ENCODE data around the gene CLK3. TPM values are rescaled to one million over a fixed set of nuclear protein-coding genes. Genes with fewer than 3 reads are reported as not detected.

The CLK3 gene
- total and polyA plus RNA-seq, 2 of the 13 experiments (the other 11 are each of a cell fraction or from before 2014, with no cell fraction given) = 41.5 to 82.0 TPM

- TF ChIP-seq HMG20B (CRISPR knock-in tag; conservative IDR thresholded peaks at IDR 0.05) = no peak
- no peak for TF ChIP-seq TAF15 (IDR thresholded peaks at IDR 0.05; ENCODE audit: low read depth, low read length, poor library complexity, severe bottlenecking)
- TF ChIP-seq HNRNPK (IDR thresholded peaks at IDR 0.05; ENCODE audit: low read depth, low read length, poor library complexity, severe bottlenecking) = no peak
- peak; percentile 19; the same call in 1 of the 2 replicates for TF ChIP-seq HOMEZ (CRISPR knock-in tag; IDR thresholded peaks at IDR 0.05; ENCODE audit: low read depth)
- no peak for TF ChIP-seq KLF9 (CRISPR knock-in tag; IDR thresholded peaks at IDR 0.05; ENCODE audit: low read depth)
- no peak for TF ChIP-seq SSRP1 (CRISPR knock-in tag; IDR thresholded peaks at IDR 0.05)
- no peak for TF ChIP-seq TRIM22 (IDR thresholded peaks at IDR 0.05)
- no peak for TF ChIP-seq LCORL (IDR thresholded peaks at IDR 0.05)
- peak; percentile 49; the same call in 1 of the 2 replicates for TF ChIP-seq LCORL (CRISPR knock-in tag; IDR thresholded peaks at IDR 0.05)
- TF ChIP-seq ZNF17 (CRISPR knock-in tag; IDR thresholded peaks at IDR 0.05) = no peak
- TF ChIP-seq CBX1 (IDR thresholded peaks at IDR 0.05; ENCODE audit: low read depth) = peak; percentile 41
- peak; percentile 81; the same call in 1 of the 2 replicates for TF ChIP-seq ZNF331 (CRISPR knock-in tag; IDR thresholded peaks at IDR 0.05)
- 0 out of 2 replicates have a peak, but pooled peaks have one; percentile 49 for TF ChIP-seq ZNF33B (CRISPR knock-in tag; IDR thresholded peaks at IDR 0.05)
- peak; percentile 92 for TF ChIP-seq TAF1 (CRISPR knock-in tag; IDR thresholded peaks at IDR 0.05)
- no peak for TF ChIP-seq FOXK1 (CRISPR knock-in tag; IDR thresholded peaks at IDR 0.05; ENCODE audit: borderline replicate concordance, low read depth)
- TF ChIP-seq TRAFD1 (CRISPR knock-in tag; IDR thresholded peaks at IDR 0.05; ENCODE audit: borderline replicate concordance) = 0 out of 2 replicates have a peak, but pooled peaks have one; percentile 29
- TF ChIP-seq ZBTB21 (CRISPR knock-in tag; IDR thresholded peaks at IDR 0.05) = no peak
- peak; percentile 24 for TF ChIP-seq TEAD3 (CRISPR knock-in tag; optimal IDR thresholded peaks at IDR 0.05; ENCODE audit: borderline replicate concordance)
- no peak for TF ChIP-seq RCOR2 (CRISPR knock-in tag; IDR thresholded peaks at IDR 0.05)
- TF ChIP-seq PCBP2 (optimal IDR thresholded peaks at IDR 0.05; ENCODE audit: low read depth, low read length, poor library complexity, severe bottlenecking) = no peak
- TF ChIP-seq ZNF18 (CRISPR knock-in tag; IDR thresholded peaks at IDR 0.05; ENCODE audit: insufficient replicate concordance) = no peak
- TF ChIP-seq MEIS2 (CRISPR knock-in tag; IDR thresholded peaks at IDR 0.05) = no peak
- TF ChIP-seq ZBTB25 (CRISPR knock-in tag; IDR thresholded peaks at IDR 0.05) = 0 out of 2 replicates have a peak, but pooled peaks have one; percentile 13
- no peak for TF ChIP-seq BORCS8-MEF2B (CRISPR knock-in tag; IDR thresholded peaks at IDR 0.05)
These were observed 17.4 kb upstream of the CLK3 start (continued) for GRCh38 chr15:74598126-74598842.
